ACC112 (cell line): ENCODE data around the gene MAPK8IP3.

ENCODE experiments used
- H2AFZ ChIP-seq: fragments of 200-600 bp; sonication (generic); one replicate; pipeline ENCODE4 v1.6.0; 2017; ENCODE audit warnings: antibody characterized with exemption, low read length; ENCODE audit not compliant: unreplicated experiment
- H3K27ac ChIP-seq: fragments of 200-600 bp; sonication (generic); 2 replicates; pipeline ENCODE4 v1.5.1; 2014; ENCODE audit warnings: low read depth, mild to moderate bottlenecking, antibody characterized with exemption, low read length, moderate library complexity
- H3K27me3 ChIP-seq: fragments of 200-600 bp; sonication (generic); 2 replicates; pipeline ENCODE4 v1.6.1; 2014; ENCODE audit warnings: mild to moderate bottlenecking, antibody characterized with exemption, low read length, moderate library complexity, mixed read lengths; ENCODE audit not compliant: insufficient read depth
- H3K36me3 ChIP-seq: fragments of 200-600 bp; sonication (generic); 2 replicates; pipeline ENCODE4 v1.6.1; 2016; ENCODE audit warnings: mild to moderate bottlenecking, antibody characterized with exemption, low read length, moderate library complexity, mixed read lengths; ENCODE audit not compliant: insufficient read depth
- H3K4me1 ChIP-seq: fragments of 200-600 bp; sonication (generic); one replicate; pipeline ENCODE4 v1.6.1; 2016; ENCODE audit warnings: low read length, mixed read lengths; ENCODE audit not compliant: insufficient read depth, unreplicated experiment, control insufficient read depth
- H3K4me3 ChIP-seq: fragments of 200-600 bp; sonication (generic); 2 replicates; pipeline ENCODE4 v1.5.1; 2014; ENCODE audit warnings: mild to moderate bottlenecking, low read depth, low read length
- H3K79me2 ChIP-seq: fragments of 200-600 bp; sonication (generic); one replicate; pipeline ENCODE4 v1.6.0; 2016; ENCODE audit warnings: low read length; ENCODE audit not compliant: control insufficient read depth, unreplicated experiment, insufficient read depth

MAPK8IP3 gene

DNA sequence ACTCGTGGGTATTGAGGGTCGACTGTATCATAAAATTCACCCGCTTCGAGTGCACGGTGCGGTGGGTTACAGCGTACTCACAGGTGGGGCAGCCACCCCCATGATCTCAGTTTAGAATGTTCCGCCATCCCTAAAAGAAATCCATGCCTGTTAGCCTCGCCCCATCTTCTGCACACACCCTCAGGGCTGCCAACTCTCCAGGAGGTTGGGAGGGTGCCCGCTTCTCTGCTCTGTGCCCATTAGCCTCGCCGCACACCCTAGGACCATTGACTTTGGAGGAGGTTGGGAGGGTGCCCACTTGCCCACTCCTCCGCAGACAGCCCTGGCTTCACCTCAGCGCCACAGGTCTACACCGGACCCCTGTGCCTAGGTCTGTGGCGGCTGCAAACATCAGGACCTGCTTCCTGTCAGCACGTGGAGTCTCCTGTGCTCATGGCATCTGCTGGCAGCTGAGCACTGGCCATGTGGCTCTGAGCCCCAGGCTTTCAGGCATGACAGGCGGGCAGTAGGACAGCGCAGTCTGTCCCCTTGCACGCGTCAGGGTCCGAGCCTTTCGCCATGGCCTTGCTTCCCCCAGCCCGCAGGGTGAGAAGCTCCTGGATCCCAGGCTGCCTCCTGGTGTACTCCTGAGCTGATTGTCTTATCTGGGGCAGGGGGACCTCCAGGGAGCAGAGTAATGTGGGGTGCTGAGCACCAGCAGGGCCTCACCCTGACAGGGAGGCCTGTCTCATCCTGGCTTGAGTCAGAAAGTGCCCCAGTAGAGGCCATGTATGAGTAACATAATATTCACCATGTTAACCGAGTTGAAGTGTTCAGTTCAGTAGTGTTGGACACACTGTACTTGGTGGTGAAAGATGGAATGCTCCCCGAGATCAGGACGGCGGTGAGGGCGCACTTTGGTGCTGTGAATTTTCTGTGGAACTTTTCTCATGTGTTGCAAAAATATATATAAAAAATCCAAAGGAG is 43.4 kb downstream of the MAPK8IP3 start:
- H3K4me3 ChIP-seq: no peak overlapping the region
- H3K79me2 ChIP-seq: no peaks in the 10 kb centered on the region
- no peaks in the 10 kb centered on the region; the same call in 1 of the 2 replicates for H3K36me3 ChIP-seq
- H3K27me3 ChIP-seq: no peaks in the 10 kb centered on the region
- H3K27ac ChIP-seq: no peak overlapping the region
- peaks cover 11% of the 10 kb centered on the region for H3K4me1 ChIP-seq
- H2AFZ ChIP-seq: no peak overlapping the region

- H3K79me2 ChIP-seq: no peaks in the 10 kb centered on the region
- no peak overlapping the region for H3K27ac ChIP-seq
- no peak overlapping the region for H3K4me3 ChIP-seq
- no peaks in the 10 kb centered on the region for H3K36me3 ChIP-seq
- no peaks in the 10 kb centered on the region for H3K27me3 ChIP-seq
- no peak overlapping the region for H2AFZ ChIP-seq
- H3K4me1 ChIP-seq: no peaks in the 10 kb centered on the region
Measured at GRCh38 chr16:1751946-1752345, 46.0 kb downstream of the MAPK8IP3 start.

- Histone ChIP-seq H3K4me3 (no peak overlapping the region), H2AFZ (no peak overlapping the region), H3K27ac (no peak overlapping the region), H3K4me1 (no peaks in the 10 kb centered on the region), H3K79me2 (no peaks in the 10 kb centered on the region), H3K27me3 (no peaks in the 10 kb centered on the region), H3K36me3 (no peaks in the 10 kb centered on the region)
Measured at GRCh38 chr16:1752853-1753252, 46.9 kb downstream of the MAPK8IP3 start.

DNA sequence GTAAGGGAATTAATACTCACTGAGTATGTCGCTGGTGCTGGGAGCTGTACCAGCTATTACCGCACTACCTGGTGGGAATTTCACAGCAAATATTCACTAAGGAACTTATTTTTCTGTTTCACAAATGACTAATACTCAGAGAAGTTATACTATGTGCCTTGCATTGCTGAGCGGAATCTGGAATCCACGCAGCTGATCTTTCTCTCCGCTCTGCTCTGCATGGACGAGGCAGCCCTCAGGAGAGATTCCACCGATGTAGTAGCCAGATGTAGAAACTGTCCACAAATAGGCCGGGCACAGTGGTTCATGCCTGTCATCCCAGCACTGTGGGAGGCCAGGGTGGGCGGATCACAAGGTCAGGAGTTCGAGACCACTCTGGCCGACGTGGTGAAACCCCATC is 48.2 kb downstream of the MAPK8IP3 start:
- H2AFZ ChIP-seq: no peak overlapping the region
- no peaks in the 10 kb centered on the region for H3K79me2 ChIP-seq
- no peaks in the 10 kb centered on the region for H3K27me3 ChIP-seq
- no peaks in the 10 kb centered on the region for H3K36me3 ChIP-seq
- no peak overlapping the region for H3K4me3 ChIP-seq
- no peaks in the 10 kb centered on the region for H3K4me1 ChIP-seq
- H3K27ac ChIP-seq: no peak overlapping the region

GRCh38 chr16:1757714-1758461 is 51.9 kb downstream of the MAPK8IP3 start:
- no peaks in the 10 kb centered on the region for H3K79me2 ChIP-seq
- no peak overlapping the region for H2AFZ ChIP-seq
- H3K4me3 ChIP-seq: no peak overlapping the region
- H3K4me1 ChIP-seq: no peaks in the 10 kb centered on the region
- no peaks in the 10 kb centered on the region for H3K27me3 ChIP-seq
- H3K36me3 ChIP-seq: no peaks in the 10 kb centered on the region
- no peak overlapping the region for H3K27ac ChIP-seq

DNA sequence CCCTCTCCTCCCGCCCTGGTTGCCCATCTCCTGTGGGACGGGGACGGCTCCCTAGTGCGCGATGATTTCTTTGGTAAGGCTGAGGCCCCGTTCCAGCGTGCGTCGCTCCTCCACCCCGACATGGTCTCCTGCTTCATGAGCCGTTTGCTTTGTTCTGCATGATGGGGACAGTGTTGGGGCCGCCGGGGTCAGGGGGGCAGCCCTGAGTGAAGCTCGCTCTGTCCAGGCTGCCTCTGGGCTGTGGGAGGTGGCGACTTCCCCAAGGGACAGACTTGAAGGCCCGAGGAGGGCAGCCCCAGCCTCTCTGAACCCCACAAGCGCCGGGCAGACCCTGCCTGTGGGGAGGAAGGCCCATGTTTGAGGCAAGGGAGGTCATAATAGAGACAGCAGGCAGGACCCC is 52.9 kb downstream of the MAPK8IP3 start:
- Histone ChIP-seq H3K36me3 (peaks cover 5% of the 10 kb centered on the region; the same call in 1 of the 2 replicates), H3K4me1 (no peaks in the 10 kb centered on the region), H3K4me3 (no peak overlapping the region), H3K79me2 (no peaks in the 10 kb centered on the region), H2AFZ (no peak overlapping the region), H3K27me3 (no peaks in the 10 kb centered on the region), H3K27ac (no peak overlapping the region)

DNA sequence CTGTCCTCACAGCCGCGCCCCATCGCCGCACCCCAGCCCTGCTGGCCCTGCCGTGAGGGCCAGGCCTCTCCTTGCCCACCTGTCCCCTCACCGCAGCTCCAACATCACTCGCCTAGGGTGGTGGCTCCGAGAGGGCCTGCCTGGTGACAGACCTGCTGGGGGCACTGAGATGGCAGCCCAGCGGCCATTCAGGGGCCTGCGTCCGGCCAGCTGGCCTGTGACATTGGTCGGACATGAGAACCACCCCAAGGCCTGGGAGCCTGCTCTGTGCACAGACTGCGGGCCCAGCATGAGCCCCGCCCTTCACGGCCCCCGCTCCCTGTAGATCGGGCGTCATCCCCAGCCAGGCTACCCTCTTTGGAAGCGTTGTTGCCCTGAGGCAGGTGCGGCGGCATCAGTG is 53.5 kb downstream of the MAPK8IP3 start:
- Histone ChIP-seq H3K4me3 (no peak overlapping the region), H3K4me1 (no peaks in the 10 kb centered on the region), H3K27ac (no peak overlapping the region), H3K36me3 (peaks cover 5% of the 10 kb centered on the region; the same call in 1 of the 2 replicates), H3K79me2 (no peaks in the 10 kb centered on the region), H3K27me3 (no peaks in the 10 kb centered on the region), H2AFZ (no peak overlapping the region)

- H3K4me3 ChIP-seq: no peak overlapping the region
- no peaks in the 10 kb centered on the region for H3K79me2 ChIP-seq
- H3K36me3 ChIP-seq: peaks cover 5% of the 10 kb centered on the region; the same call in 1 of the 2 replicates
- no peaks in the 10 kb centered on the region for H3K4me1 ChIP-seq
- H2AFZ ChIP-seq: no peak overlapping the region
- no peaks in the 10 kb centered on the region for H3K27me3 ChIP-seq
- no peak overlapping the region for H3K27ac ChIP-seq
Measured at GRCh38 chr16:1760911-1761310, 54.9 kb downstream of the MAPK8IP3 start.

- Histone ChIP-seq H3K4me3 (no peak overlapping the region), H3K4me1 (no peaks in the 10 kb centered on the region), H3K27ac (no peak overlapping the region), H3K36me3 (peaks cover 5% of the 10 kb centered on the region; the same call in 1 of the 2 replicates), H3K79me2 (no peaks in the 10 kb centered on the region), H2AFZ (no peak overlapping the region), H3K27me3 (no peaks in the 10 kb centered on the region)
Measured at GRCh38 chr16:1761751-1762150, 55.8 kb downstream of the MAPK8IP3 start.

DNA sequence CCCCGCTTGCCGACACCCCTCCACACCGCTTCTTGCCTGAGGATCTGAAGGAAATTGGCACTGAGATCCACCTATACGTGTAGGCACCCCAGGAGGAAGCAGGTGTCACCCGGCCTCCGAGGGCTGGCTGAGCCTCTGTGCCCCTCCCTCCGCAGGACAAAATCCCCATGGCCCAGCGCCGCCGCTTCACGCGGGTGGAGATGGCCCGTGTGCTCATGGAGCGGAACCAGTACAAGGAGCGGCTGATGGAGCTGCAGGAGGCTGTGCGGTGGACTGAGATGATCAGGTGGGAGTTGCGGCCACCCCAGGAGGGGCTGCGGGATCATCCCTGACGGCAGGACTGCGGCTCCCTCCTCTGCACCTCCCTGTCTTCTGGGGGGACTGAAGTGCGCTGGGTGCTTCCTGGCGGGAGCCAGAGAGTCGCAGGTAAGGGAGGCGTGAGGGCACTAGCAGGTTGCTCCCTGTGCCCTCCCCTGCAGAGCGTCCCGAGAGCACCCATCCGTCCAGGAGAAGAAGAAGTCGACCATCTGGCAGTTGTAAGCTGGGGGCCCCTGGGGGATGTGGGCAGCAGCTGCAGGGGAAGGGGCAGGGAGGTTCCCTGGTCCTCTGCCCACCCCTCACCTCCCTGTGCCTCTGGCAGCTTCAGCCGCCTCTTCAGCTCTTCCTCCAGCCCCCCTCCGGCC is 56.3 kb downstream of the MAPK8IP3 start:
- Histone ChIP-seq H2AFZ (no peak overlapping the region), H3K79me2 (no peaks in the 10 kb centered on the region), H3K4me1 (no peaks in the 10 kb centered on the region), H3K27ac (no peak overlapping the region), H3K4me3 (no peak overlapping the region), H3K27me3 (no peaks in the 10 kb centered on the region), H3K36me3 (peaks cover 5% of the 10 kb centered on the region; the same call in 1 of the 2 replicates)
